T-helper 2 cell treated with Interferon-gamma antibody and Interleukin-4, amounts not matched to agents 100 ng/mL and 5 ng/mL, for 36 hours (primary cell): ENCODE measurements around the gene RAMP3. TPM values are rescaled to one million over a fixed set of nuclear protein-coding genes. Genes with fewer than 3 reads are reported as not detected.
"Not testable (repeated sequence)": the region's sequence is repeated elsewhere in the genome, so short reads cannot be mapped to it uniquely, and the experiment has no call there.

Experiments
- intact Hi-C: fragments of 100-400 bp; cut with micrococcal nuclease; formaldehyde crosslinking; loops from one replicate; pipeline ENCODE4 v1.15.1; 2023
- total RNA-seq: library from RNA; stranded (reverse); gene quantifications from 2 replicates; pipeline ENCODE4 v1.2.3, GENCODE V29; 2022

RAMP3 gene
- total RNA-seq, 1 donor from 2014 or later, result not detected

DNA sequence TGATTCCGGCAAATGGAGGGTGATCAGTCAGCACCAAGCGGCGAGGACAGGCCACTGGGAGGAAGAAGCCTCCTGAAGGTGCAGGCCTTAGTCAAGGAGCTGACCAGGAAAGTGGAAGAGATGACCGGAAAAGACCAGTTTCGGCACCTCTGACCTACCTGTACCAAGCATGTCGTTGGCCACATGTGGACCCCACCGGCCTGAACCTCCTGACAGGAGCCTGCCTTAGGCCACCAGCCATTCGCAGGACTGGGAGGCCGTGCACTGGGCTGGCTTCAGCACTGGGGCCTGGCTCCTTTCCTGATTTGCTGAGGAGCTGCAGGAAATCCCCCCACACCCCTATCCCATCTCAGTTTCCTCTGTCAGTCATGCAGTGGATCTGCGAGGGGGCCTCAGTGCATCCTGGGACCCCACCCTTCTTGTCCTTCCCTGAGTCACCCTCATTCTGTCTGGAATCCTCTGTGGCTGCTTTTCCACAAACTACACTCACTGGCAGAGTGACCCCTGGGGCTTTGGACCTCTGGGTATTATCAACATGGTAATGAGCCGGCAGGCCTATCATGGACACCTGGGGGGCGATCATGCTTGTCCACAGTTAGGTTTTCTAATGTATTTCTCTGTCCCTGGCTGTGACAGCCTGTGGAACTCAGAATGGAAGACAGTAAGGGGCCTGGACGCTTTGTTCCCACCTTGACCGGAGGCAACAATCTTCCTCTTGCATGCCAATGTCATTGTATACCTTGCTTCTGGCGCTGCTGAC is 33.0 kb downstream of the RAMP3 start:
- intact Hi-C loops, result no loop called here

DNA sequence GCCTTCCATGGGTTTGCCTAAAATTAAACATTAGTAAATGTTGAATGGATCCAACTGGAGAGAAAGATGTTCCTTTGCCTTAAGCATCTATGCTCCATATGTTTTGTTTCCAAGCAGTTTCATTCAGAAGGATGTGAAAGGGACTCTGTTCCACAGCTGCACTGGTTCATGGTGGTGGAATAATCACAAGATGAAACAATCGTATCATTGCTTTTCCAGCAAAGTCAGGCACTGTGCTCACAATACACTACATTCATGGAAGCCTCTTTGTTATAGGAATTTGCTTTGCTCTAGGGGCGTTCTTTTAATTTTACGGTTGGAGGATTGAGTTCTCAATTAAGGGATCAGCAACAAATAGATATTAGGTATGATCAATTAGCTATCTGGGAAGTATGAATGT is 33.8 kb downstream of the RAMP3 start:
- intact Hi-C loops, result no loop called here

DNA sequence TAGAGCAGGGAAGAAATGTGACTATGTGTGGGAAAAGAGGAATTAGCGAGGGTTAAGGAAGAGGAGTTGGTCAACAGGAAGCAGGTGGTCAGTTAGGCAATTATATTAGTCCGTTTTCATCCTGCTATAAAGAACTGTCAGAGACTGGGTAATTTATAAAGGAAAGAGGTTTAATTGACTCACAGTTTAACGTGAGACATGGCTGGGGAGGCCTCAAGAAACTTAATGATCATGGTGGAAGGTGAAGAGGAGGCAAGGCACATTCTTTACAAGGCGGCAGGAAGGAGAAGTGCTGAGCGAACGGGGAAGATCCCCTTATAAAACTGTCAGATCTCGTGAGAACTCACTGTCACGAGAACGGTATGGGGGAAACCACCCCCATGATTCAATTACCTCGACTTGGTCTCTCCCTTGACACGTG is 35.0 kb downstream of the RAMP3 start:
- intact Hi-C loops, result no loop called here

DNA sequence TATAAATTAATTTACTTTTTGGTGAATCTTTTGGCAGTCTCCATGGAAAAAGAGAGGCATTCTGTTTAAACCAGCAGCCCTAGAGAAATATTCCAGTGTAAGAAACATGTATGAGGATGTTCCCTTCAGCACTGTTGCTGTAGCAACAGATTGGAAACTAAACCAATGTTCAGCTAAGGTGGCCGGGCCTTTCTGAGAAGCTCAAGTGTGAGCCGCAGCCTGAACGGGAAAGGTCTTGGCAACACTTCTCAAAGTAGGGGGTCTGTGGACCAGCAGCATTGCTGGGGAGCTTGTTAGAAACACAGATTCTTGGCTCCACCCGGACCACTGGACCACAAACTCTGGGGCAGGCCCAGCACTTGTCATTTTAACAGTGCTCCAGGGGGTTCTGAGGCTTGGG is 36.2 kb downstream of the RAMP3 start:
- intact Hi-C loops, result no loop called here

DNA sequence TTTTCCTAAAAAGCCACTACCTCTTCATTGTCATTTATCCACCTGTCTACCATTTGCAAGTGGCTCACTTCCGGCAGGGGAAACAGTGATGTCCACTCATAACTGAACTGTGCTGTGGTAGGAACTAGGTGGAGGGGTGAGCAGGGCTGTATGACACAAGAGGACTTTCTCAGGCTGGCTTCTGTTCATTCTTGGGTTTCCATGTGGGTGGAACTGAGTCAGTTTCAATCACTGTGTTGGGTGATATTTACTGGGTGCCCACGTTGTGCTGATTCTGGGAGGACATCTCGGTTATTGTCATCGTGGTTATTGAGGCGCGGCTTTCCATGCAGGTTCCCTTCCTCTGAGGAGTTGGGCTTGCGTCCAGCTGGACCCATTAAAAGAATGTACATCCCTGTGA is 38.8 kb downstream of the RAMP3 start:
- intact Hi-C loops, result no loop called here

DNA sequence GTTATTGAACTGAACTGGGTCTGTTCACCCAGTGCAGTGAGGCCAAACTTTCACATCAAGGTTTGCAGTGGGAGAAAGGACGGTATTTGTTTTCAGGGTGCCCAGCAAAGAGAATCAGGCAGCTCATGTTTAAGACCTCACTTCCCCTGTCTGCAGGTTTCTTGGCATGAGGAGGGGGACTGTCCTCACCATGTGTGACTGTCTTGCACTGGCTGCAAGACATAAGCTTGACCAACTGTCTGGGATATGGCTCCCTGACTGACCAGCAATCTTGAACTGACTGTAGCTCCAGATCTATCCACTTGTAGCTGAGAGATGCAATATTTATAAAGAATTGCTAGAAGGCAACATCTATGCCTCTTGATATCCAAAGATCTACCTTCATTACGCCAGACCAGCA is 39.9 kb downstream of the RAMP3 start:
- intact Hi-C loops, result no loop called here

DNA sequence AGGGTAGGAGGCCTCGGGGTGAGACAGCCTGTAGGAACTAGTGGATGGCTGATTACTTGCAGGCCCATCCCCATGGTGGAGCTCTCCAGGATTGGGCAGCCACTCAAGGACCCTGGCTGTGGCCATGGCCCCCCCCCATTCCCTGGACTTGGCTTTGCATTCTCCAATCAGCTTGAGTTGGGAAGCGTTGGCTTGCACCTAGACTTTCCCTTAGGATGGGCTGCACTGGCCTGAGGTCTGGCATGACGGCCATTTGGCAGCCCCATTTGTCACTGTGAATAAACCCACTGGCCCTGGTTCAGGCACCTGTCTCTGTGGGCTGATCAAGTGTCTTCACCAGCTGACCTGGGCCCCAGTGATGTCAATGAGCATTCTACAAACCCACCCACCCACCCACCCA is 41.4 kb downstream of the RAMP3 start:
- intact Hi-C loops, result no loop called here

DNA sequence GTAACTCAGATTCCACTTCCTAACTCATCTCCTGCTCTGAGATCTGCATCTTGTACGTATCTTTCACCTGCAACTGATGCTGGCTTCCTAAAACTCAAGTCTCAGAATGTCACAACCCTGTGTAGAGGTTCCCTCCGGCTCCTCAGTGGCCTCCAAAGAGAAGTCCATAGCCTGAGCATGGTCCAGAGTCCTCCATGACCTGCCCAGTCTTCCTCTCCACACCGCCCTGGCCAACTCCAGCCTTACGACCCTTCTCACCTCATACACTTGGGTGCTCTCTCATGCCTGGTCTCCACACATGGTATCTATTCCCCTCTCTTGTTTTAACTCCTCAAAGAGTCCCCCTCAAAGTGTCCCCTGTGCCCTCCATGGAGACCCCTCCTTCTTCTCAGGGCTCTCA is 41.9 kb downstream of the RAMP3 start:
- intact Hi-C loops, result no loop called here

DNA sequence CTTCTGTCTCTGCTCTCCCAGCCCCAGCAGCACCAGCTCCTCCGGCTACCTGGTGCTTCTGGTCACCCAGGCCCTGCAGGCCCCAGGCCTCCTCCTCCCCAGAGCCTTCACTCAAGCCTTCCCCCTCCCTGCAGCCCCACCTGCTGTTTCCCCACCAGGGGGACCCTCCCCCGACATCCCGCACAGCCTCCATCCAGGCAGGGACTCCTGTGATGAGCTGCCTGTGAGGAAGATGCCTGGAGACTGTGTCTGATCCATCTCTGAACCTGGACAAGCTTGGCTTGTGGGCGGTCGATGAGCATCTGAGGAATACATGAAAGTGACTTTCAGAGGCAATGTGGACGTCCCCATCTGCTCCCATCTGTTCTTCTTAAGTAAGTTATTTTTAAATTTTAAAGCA is 45.0 kb downstream of the RAMP3 start:
- intact Hi-C loops, result no loop called here

DNA sequence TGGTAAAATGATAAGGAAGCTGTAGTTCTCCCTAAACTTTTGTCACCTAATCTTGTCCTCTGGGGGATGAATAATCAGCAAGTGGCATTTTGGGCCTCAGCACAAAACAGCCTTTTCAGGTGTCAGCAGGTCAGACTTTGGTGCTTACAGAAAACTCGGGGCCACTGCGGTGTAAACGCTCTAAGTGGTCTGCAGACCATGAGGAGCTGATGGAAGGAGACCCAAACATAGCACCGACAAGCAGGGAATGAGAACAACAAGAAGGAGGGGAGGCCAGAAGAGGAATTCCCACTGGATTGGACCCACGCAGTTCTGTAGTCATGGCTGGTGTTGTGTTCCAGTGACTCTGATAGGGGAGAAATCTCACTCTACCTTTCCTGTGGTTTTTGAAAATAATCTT is 45.4 kb downstream of the RAMP3 start:
- intact Hi-C loops, result no loop called here

DNA sequence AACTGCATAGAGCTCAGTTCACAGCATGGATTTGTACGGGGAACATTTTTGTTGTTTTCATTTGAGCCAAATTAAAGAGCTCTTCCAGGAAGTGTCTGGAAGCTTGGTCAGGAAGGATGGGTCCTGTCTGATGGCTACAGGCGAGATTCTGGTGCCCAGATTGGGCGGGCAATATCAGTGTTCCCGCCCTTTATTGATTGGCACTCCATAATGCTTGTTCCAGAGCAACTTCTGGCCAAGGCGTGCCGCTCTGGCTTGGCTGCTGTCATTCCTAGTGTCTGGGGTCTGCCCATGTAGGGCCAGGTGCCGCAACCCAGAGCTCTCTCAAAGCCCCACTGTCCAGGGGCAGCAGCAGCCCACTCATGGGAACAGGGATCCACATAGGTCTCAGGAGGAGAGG is 45.9 kb downstream of the RAMP3 start:
- intact Hi-C loops, result no loop called here

DNA sequence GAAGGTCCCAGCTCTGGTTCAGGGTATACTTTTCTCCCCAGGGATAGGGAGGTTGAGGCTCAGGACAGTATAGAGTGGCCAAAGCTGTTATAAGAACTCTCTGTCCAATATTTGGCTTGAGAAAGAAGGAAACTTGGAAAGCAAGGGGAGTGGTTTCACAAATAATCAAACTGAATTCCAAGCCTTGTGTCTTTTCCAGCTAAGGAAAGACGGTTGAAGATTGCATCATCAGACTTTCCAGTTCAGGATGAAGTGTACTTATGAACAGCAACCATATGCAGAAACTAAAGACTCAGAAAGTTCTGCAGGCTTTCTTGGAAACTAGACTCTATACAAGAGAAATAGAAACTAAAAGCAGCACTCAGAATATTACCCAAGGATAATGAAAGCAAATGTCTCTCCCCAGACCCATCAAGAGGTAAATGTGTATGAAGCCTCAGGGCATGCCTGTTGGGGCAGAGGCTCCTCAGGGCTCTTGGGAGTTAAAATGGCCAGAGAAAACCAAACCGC is 46.4 kb downstream of the RAMP3 start:
- intact Hi-C loops, result no loop called here

DNA sequence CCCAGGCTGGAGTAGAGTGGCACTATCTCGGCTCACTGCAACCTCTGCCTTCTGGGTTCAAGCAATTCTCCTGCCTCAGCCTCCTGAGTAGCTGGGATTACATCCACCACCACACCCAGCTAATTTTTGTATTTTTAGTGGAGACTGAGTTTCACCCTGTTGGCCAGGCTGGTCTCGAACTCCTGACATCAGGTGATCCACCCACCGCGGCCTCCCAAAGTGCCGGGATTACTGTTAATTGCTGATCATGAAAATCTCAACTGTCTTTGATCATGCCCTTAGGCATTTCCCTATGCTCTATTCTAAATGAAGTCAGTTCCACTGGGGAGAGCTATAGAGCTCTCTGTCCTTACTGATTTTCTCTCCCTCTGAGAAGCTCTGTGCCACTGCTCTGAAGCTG is 48.7 kb downstream of the RAMP3 start:
- intact Hi-C loops, result not testable (repeated sequence)

DNA sequence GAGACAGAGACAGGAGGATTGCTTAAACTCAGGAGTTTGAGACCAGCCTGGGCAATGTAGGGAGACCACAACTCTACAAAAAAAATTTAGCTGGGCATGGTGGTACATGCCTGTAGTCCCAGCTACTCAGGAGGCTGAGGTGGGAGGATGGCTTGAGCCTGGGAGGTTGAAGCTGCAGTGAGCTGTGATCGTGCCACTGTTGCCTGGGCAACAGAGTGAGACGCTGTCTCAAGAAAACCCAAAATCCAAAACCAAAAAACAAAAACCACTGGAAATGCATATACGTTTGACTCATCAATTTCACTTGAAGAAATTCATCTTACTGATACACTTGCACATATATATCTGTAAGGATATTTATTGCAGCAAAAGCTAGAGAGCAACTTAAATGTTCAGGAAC is 52.3 kb downstream of the RAMP3 start:
- intact Hi-C loops, result loop anchor here (10.0 kb wide), 1 partner anchor 55 kb away; the partner anchor contains the start of gene RAMP3

DNA sequence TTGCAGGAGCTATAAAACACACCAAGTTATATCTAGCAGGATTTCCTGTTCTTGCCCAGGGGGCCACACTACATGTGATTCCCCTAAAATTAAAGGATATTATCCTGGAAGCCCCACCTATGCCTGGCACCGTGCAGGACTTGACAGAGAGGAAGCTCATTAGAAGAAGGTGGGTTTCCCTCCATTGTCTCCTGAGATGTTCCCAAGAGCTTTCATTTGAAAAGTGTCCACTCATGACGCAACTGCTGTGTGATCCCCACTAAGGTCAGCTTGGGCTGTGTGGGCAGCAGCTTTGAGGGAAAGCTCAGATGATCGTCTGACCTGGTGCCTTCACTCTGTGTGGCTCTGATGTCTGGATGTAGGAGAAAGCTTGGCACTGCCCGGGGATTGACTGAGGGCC is 53.5 kb downstream of the RAMP3 start:
- intact Hi-C loops, result loop anchor here (10.0 kb wide), 1 partner anchor 56 kb away; the partner anchor contains the start of gene RAMP3

DNA sequence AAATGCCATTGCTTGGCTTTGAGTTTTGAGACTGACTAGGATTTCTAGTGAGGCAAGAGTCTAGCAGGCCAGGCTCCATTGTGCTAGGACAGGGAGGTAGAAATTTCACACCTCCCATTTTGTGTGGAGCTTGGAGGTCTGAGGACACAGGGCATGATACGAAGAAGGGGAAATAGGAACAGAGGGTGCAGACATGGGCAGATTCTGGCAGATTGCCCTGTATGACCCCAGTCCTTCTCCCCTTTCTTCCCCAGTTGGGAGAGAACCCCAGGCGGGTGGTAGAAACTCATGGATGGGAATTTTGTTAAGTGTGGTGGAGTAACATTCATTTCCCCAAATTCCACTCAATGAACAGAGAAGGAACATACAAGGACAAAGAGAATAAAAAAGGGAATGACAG is 54.4 kb downstream of the RAMP3 start:
- intact Hi-C loops, result loop anchor here (10.0 kb wide), 1 partner anchor 57 kb away; the partner anchor contains the start of gene RAMP3

DNA sequence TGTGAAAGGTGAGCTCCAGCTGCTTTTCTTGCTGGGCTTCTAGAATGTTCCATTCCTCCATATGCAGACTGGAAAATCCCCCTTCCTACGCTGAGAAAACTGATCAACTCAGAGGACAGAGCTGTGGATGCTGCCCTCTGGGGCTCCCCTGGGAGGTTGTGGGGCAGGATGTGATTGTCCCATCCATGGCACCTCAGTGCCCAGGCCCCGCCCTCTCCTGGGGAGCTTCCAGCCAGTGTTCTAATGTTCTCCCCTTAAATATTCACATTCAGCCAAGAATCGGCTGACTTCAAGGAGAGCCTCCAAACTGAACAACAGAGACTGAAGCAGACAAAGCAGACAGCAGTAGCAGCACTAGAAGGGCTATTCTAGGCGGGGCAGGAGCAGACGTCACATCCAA is 55.0 kb downstream of the RAMP3 start:
- intact Hi-C loops, result loop anchor here (10.0 kb wide), 1 partner anchor 58 kb away; the partner anchor contains the start of gene RAMP3

DNA sequence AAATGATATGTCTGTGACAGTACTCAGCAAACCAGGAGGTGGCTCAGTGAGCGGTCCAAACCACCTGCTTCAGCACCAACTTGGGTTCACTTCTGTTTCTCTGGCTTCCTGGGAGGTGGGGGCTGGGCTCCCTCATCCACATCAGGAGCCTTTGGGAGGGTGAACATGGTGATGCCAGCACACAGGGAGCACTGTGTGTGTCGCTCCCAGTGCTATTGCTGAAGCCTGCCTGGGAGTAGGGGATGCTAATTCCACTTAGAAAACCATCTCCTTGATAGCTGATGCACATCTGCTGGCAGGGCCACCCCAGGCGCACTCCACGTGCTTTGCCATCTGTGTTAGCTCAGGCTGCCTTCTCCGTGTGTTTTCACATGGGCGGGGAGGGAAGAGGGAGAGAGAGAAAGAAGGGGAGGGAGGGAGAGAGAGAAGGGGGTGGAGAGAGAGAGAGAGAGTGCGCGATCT is 58.0 kb downstream of the RAMP3 start:
- intact Hi-C loops, result loop anchor here (10.0 kb wide), 1 partner anchor 61 kb away; the partner anchor contains the start of gene RAMP3

DNA sequence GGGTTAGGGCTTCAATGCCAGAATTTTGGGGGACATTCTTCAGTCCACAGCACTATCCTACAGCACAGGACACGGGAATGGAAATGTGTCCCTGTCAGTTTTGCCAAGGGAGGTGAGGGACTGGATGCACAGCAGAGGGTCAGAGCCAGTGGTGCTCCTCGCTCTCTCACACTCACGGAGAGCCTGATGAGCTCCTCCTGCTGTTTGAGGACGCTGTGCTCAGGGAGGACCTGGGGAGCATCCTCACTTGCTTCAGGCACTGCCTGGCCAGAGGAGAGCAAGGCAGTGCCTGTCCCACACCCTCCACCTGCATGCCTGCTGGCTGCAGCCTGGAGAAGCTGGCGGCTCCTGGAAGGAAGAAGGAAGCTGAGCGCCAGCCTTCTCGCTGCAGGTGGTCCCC is 58.6 kb downstream of the RAMP3 start:
- intact Hi-C loops, result loop anchor here (10.0 kb wide), 1 partner anchor 61 kb away; the partner anchor contains the start of gene RAMP3

DNA sequence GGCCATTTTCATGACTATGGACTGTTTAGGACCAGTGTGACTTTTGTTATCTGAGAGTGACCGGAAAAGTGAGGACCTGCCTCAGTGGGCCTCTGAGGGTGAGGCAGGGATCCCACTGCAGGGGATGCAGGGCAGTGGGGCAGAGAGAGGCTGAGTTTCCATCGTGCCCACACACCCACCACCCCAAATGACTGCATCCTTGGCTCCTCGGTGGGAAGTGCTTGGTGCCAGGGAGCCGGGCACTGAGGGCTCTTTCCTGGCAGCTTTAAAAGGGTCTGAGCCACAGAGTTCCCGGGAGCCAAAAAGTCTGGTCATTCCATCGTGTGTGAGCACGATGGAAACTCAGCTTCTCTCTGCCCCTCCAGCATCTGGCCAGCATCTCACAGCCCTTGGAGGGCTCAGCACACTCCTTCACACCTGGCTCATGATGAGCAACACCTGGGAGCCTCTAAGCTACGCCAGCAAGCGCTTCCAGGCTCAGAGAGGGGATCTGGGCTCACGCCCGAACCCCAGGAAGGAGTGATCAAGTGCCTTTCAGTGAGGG is 59.1 kb downstream of the RAMP3 start:
- intact Hi-C loops, result loop anchor here (10.0 kb wide), 1 partner anchor 62 kb away; the partner anchor contains the start of gene RAMP3

DNA sequence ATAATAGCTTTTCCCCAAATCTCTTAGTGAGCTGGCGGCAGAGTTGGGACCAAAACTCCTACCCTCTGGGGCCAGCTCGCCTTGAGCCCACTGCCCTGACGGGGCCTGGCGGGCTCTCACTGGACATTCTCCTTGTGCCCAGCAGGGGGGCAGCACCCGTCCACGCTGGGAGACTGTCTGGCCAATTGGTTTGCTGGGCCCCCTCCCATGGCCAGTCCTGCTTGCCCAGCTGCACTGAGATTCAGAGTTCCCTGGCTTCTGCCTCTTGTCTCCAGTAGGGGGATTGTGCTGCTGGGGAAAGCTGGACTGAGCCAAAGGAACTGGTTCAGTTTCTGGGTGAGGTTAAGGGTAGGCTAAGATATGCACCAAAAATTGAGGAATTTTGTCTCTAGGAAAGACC is 59.8 kb downstream of the RAMP3 start:
- intact Hi-C loops, result loop anchor here (10.0 kb wide), 1 partner anchor 63 kb away; the partner anchor contains the start of gene RAMP3

DNA sequence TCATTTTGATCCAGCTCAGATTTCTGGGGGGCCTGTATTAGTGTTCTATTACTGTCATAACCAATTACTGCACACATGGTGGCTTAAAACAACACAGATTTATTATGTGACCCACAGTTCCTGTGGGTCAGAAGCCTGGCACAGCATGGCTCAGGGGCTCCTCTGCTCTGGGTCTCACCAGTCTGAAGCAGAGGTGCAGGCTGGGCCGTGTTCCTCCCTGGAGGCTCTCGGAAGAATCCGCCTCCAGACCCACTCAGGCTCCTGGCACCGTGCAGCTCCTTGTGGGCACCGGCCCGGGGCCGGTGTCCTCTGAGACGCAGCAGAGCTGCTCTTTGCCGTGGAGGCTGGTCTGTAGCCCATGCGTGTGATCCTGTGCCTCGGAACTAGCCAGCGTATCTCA is 61.5 kb downstream of the RAMP3 start:
- intact Hi-C loops, result loop anchor here (10.0 kb wide), 1 partner anchor 64 kb away; the partner anchor contains the start of gene RAMP3
